SH-SY5Y (cell line): ENCODE data around the gene CIITA.

Source experiments
- GATA2 ChIP-seq: IDR thresholded peaks from 2 replicates; pipeline ENCODE4 v1.6.1; 2011; ENCODE audit warnings: mild to moderate bottlenecking, low read depth, low read length
- GATA3 ChIP-seq: IDR thresholded peaks from 2 replicates; pipeline ENCODE4 v1.6.1; 2011; ENCODE audit warnings: low read depth, mild to moderate bottlenecking, low read length, moderate library complexity

DNA sequence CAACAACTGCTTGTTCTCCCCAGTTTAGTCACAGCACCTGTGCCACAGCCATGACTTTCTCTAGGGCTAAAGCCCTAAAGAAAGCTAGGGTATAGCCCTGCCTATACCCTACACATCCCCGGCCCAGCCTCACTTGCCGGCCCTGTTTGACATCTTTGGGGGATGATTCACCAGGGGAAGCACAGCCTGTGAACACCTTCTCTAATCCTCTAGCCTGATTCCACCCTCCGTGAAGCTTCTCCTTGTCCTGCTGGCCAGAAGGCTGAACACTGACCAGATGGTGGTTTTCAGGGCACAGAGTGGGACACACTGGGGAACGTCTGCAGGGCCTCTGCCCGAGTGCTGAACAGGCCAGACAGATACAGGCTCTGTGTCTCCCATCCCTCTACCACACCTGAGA lies 73.4 kb downstream of the CIITA start:
- TF ChIP-seq GATA3 (no peak), GATA2 (no peak)
